ENCODE measurements around the gene SIRT1.
A peak's percentile ranks its signal among the peaks of the same experiment; 100 is the strongest.

The SIRT1 gene

GRCh38 chr10:67914777-67915340 lies 30.4 kb downstream of the SIRT1 start:
- H3K4me3 ChIP-seq (replicated peaks in 1 of 2; ENCODE audit: low read depth in 2 of 2, low read length in 2 of 2) = no peak overlapping the region
- no peak for TF ChIP-seq CTCF (IDR thresholded peaks at IDR 0.05; ENCODE audit: low read depth, low read length)
- DNase-seq (ENCODE audit: low read depth in 2 of 2) = no peak

GRCh38 chr10:67917169-67917568 lies 32.7 kb downstream of the SIRT1 start:
- TF ChIP-seq CTCF (IDR thresholded peaks at IDR 0.05; ENCODE audit: low read depth, low read length) = no peak
- no peak overlapping the region for H3K4me3 ChIP-seq (replicated peaks in 1 of 2; ENCODE audit: low read depth in 2 of 2, low read length in 2 of 2)
- no peak for DNase-seq (ENCODE audit: low read depth in 2 of 2)

- H3K4me3 ChIP-seq (replicated peaks in 1 of 2; ENCODE audit: low read depth in 2 of 2, low read length in 2 of 2) = no peak overlapping the region
- DNase-seq (ENCODE audit: low read depth in 2 of 2) = no peak
- no peak for TF ChIP-seq CTCF (IDR thresholded peaks at IDR 0.05; ENCODE audit: low read depth, low read length)
Measured at GRCh38 chr10:67917679-67918078, 33.2 kb downstream of the SIRT1 start.

- no peak for TF ChIP-seq CTCF (IDR thresholded peaks at IDR 0.05; ENCODE audit: low read depth, low read length)
- DNase-seq (ENCODE audit: low read depth in 2 of 2) = no peak
- no peak overlapping the region for H3K4me3 ChIP-seq (replicated peaks in 1 of 2; ENCODE audit: low read depth in 2 of 2, low read length in 2 of 2)
Measured at GRCh38 chr10:67921065-67921464, 36.6 kb downstream of the SIRT1 start.

- H3K4me3 ChIP-seq (replicated peaks in 1 of 2; ENCODE audit: low read depth in 2 of 2, low read length in 2 of 2) = no peak overlapping the region
- DNase-seq (ENCODE audit: low read depth in 2 of 2) = peak; percentile 6 to 35
- no peak for TF ChIP-seq CTCF (IDR thresholded peaks at IDR 0.05; ENCODE audit: low read depth, low read length)
Measured at GRCh38 chr10:67923551-67923950, 39.1 kb downstream of the SIRT1 start.

- DNase-seq (ENCODE audit: low read depth in 2 of 2) = no peak
Measured at GRCh38 chr10:67924136-67924535, 39.7 kb downstream of the SIRT1 start.

More at GRCh38 chr10:67924136-67924535, 39.7 kb downstream of the SIRT1 start:
- H3K4me3 ChIP-seq (replicated peaks in 1 of 2; ENCODE audit: low read depth in 2 of 2, low read length in 2 of 2) = no peak overlapping the region
- TF ChIP-seq CTCF (IDR thresholded peaks at IDR 0.05; ENCODE audit: low read depth, low read length) = no peak
